HG03039 (cell line): Measurements from ENCODE around the gene ASB6.

Experiments used
- ATAC-seq: cut with Tn5 transposase; IDR thresholded peaks from one replicate; pipeline ENCODE4 v1.9.1; 2021; ENCODE audit warnings: mild to moderate bottlenecking, moderate library complexity; ENCODE audit not compliant: unreplicated experiment

The ASB6 gene, protein sequence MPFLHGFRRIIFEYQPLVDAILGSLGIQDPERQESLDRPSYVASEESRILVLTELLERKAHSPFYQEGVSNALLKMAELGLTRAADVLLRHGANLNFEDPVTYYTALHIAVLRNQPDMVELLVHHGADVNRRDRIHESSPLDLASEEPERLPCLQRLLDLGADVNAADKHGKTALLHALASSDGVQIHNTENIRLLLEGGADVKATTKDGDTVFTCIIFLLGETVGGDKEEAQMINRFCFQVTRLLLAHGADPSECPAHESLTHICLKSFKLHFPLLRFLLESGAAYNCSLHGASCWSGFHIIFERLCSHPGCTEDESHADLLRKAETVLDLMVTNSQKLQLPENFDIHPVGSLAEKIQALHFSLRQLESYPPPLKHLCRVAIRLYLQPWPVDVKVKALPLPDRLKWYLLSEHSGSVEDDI

DNA sequence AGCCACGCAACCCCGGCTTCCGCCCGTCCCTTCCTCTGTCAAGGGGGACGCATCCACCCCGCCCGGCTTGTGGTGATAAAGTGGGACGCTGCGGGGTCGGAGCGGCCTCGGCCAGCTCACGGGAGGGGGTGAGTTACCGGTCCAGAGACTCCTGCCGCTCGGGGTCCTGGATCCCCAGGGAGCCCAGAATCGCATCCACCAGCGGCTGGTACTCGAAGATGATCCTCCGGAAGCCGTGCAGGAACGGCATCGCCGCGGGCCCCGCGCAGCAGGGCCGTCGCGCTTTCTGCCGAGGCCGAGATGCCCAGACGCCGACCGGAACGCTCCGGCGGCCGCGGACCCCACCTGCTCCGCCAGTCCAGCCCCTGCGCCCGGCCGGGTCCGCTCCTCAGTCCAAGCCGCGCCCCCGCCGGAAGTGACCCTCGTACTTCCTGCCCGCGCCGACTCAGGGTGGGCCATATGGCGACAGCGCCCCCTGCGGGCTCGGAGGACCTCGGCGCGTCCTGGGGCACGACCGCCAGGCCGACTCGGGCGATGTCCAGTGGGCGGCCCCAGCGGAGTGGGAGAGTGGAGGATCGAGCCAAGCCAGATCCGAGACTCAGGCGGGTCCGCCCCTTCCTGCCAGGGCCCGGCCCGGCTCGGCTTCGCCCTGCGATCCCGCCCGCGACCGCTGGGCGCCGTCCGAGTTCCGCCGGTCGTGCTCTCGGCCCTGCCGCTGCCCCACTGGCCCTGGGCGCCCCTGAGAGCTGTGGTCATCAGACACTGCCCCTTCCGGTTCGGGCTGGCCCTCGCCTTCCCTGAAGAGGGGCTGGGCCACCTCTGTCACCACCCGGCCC lies at the start of gene ASB6:
TSS of gene ASB6 (minus strand) at position 402 of the 836 bp plus-strand sequence. CDS start at position 250, 152 bp downstream.
- ATAC-seq = peak; percentile 74

DNA sequence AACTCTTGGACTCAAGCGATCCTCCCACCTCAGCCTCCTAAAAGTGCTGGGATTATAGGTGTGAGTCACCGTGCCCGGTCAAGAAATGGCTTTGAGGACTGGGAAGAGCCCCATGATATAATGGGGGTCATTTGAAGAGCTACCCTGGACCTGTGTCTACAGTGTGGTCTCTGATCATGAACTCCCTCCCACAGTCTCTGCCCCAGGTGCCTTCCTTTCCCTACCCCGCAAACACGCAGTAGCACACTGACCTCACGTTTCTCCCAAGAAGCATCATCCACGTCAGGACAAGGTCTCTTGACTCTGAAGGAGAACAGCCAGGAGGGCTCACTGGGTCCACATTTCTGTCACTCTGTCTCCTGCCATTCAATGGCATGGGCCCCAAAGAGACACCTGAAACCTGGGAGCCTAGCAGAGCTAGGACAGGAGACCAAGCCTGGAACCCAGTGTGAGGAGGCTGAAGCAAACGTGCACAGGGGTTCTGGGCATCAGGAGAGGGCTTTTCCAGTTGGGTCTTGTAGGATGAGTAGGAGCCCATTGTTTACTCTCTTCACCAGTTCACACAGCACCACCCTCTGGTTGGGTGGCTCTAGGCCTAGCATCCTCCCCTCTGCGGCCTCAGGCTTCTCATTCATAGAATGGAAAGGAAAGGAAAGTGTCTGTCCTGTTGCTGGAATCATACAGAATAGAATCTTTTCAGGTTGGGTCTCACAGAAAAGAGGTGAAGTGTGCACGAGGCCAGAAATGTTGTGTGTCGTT lies 46.5 kb upstream of the ASB6 start:
- ATAC-seq = no peak

DNA sequence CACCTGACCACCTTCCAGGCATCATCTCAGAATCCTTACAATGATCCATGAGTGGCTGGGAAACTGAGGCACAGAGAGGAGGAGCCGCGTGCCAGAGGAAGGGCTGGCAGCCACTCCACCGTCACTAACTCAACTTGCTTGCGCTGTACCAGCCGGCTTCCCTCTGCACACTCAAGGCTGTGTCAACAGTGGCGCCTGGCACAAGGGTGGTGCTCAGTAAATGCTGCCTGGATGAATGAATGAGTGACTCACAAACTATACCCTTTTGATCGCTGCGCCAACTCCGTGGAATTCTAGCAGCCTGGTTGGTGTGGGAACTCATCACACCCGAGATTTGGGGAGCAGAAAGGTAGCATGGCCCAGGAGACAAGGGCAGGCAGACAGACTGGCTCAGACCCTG lies 45.4 kb upstream of the ASB6 start:
- ATAC-seq = no peak

DNA sequence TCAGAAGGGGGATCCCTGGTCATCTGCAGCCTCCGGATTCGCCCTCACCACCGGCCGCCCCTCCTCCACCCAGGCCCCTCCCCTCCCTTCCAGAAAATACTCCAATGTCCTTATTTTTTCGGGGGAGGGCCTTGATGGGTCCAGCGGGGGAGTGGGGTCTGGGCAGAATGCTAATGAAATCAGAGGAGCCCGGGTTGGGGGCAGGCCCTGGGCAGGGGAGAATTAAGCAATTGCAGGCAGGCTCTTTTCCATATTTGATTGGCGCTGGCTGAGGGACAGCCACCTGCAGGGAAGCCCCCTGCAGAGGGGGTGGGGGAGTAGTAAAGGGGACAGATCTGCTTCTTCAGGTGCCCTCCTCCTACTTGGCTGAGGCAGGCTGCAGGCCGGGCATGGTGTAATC lies 44.8 kb upstream of the ASB6 start:
- no peak for ATAC-seq

DNA sequence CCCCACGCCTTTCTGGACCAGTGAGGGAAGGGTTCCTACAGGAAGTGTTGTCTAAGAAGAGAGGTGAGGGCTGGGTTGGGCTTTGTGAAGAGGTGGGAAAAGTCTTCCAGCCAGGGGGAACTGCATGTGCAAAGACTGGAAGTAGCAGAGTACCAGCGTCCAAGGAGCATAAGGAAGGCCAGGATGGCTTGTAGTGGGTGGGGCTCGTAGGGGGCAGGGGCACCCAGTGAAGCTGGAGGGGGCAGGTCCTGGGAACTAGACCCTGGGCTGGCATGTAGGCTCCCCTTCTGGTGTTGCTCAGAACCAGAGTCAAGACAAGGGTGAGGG lies 43.9 kb upstream of the ASB6 start:
- no peak for ATAC-seq

DNA sequence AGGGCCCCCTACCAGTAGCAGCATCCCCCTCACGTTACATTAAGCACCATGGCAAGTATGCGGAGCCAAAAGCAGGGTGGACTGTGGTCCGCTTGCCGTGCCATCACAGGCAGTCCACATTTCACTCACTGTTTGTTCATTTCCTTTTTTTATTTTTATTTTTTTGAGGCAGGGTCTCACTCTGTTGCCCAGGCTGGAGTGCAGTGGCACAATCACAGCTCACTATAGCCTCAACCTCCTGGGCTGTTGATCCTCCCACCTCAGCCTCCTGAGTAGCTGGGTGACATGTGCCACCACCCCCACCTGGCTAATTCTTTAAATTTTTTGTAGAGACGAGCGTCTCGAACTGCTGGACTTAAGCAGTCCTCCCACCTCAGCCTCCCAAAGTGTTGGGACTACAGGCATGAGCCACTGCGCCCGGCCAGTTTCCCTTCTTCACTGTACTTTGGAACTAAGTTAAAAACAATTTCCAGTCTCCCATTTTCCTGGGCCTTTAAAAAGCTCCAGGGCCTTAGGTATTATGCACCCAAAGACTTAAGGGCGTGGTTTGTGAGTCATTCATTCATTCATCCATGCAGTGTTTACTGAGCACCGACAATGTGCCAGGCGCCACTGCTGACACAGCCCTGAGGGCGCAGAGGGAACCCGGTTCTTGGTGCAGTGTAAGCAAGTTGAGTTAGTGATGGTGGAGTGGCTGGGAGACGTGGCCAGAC lies 43.4 kb upstream of the ASB6 start:
- no peak for ATAC-seq

DNA sequence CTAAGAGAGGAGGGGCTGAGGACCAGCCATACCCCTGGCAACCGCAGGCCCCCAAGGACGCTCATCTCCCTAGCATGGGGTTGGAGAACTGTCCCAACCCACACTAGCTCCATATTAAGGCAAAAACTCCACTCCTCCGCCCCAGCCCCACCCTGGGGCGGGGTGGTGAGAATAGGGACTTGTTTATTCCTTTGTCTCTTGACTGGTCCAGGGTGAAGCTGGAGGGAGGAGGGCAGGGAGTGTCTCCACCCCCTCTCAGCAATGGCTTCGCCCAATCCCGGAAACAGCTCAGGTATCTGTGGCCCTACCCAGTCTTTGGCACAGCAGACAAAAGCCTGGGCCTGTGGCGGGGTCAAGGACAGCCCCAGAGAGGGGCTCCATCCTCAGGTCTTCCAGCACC lies 40.4 kb upstream of the ASB6 start:
- no peak for ATAC-seq

DNA sequence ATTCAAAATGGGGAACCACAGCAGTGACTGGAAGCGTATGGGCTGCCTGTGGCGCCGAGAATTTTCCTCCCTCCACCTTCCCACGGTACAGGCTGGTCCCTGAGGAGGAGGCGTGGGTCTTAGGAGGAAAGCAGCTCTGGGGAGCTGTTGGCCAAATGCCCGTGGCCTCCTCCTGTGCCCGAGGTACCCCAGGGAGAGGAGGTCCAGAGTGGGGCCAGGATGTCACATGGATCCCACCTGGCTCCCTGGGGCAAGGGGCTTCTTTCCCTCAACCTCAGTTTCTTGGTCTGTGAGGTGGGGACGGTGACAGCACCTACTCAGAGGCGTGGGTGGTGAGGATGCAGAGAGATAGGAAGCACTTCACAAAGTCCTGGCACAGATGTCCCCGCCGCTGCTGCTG lies 40.0 kb upstream of the ASB6 start:
- ATAC-seq = no peak

DNA sequence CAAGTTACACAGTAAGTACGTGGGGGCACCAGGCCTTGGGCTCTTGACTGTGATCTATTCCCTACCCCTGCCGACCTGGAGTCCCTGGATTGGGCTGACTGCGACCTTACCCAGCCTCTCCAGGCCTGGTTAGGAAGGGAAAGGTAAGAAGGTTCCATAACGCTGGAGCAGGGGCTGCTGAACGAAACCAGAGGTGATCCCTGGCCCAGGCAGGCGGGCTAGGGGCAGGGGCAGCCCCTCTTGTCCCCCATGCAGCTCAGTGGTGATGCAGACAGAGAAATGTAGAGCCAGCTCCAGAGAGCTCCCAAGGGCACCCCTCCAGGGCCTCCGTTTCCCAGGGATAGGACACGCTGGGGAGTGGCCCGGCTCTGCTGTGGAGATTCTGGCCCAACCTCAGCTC lies 37.6 kb upstream of the ASB6 start:
- ATAC-seq = no peak

DNA sequence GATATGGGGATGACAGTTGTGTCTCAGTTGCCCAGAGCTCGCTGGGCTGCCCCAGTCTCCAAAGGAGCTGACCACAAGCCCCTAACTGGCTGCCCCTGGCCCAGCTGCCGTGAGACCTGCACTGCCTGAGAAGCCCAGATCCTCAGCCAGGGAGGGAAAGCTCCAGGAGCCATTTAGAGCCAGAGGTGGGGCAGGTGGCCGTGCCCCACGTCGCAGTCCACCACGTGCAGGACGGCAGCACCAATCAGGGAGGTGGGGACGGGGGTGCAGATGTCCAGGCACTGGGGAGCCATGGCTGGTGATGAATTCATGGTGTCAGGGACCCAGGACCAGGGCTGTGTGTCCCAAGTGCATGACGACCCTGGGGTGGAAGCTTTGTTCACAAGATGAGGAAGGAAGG lies 36.9 kb upstream of the ASB6 start:
- no peak for ATAC-seq

DNA sequence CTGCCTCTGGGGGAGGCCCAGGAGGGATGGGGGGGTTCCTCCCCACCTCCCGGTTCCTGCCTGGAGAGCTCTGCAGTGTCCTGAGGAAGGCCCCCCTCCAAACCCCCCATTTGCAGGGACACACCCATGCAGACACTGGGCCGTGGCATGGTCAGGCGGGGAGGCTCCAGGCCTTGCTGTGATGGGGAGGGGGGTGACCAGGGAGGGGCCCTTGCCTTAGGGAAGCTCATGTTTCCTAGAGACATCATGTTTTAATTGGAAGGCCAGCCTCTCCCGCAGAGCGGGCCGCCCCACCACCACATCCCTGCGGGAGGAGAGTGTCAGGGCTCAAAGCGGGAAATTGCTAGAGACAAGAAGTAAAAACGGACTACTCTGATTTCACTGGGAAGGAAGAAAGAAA lies 35.5 kb upstream of the ASB6 start:
- no peak for ATAC-seq

DNA sequence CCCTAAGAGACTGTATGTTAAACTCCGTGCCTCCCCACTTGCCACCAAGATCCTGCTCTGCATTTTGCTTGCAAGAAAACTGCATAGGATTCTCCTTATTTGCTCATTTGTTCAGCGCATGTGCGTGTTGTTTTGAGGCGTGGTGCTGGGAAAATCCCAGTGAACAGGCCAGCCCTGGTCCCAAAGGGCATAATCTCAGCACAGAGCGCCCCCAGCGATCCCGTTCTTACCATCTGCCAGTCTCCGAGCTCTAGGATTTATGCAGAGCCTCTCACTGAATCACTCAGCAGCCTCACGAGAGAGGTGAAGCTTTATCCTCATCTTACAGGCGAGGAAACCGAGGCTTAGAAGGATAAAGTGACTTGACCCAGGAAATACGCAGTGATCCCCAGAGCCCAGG lies 35.0 kb upstream of the ASB6 start:
- ATAC-seq = no peak

DNA sequence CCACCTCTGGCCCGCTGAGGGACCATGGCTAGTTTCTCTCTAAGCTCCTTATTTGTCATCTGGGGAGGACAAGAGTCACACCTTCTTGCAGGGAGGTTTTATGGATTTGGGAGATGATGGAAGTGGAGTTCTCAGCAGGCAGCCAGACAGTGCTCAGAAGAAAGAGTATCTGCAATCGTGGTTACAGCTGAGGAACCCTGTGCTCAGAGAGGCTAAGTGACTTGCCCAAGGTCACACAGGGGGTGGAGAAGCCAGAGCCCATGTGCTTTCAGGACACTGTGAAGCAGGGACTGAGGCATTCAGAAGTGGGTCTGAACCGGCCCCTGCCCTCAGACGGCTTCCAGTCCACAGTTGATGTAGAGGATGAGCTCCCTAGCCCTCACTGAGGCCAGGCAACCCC lies 34.3 kb upstream of the ASB6 start:
- ATAC-seq = no peak

DNA sequence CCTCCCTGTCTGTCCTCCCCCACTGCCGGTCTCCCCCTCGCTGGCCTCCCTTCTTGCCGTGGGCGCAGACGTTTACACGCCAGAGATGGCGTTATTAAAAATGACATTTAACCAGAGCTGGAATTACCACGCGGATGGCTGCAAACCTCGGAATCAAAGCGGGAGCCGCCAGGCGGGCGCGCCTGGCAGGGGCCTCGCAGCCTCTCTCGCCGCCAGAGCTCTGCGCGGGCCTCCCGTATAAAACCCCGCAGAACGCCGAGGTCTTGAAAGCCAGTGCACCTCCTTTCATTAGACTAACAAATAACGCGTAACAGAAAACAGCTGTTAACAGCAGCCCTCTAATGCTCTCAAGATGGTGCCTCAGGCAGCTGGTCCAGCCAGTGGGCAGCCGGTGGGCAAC lies 33.7 kb upstream of the ASB6 start:
- no peak for ATAC-seq

DNA sequence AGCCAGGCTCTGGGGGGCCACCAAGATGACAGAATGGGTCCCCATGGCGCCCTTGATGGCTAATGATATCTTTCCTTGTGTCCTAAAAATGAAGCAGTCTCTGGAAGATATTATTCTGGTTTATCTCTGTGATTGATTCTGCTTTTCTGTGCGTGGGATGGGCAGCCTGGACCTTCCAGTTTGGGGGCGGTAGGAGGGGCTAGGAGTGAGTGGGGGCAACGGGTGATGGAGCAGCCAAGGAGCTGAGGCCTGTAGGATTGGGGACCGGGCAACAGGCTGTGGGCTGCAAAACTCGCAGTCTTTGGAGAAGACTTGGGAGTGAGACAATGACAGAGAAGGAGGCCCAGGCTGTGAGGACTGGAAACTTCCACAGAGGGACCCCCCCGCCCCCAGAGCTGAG lies 32.3 kb upstream of the ASB6 start:
- no peak for ATAC-seq

DNA sequence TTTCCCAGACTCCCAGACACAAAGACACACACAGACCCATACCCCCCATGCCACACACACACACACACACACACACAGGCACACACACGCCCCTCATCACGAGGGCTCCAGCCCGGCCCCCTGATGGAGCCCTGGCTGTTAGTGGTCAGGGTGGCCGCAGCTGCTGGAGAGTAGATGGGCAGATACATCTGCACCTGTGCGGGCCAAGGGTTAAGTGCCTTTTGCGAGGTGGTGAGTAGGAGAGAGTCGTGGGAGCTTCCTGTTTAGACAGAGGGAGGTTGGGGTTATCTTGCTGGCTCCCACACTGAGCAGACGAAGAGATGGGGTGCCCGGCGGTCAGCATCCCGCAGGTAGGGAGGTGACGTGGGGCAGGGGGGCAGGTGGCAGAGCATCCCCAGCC lies 31.7 kb upstream of the ASB6 start:
- no peak for ATAC-seq

DNA sequence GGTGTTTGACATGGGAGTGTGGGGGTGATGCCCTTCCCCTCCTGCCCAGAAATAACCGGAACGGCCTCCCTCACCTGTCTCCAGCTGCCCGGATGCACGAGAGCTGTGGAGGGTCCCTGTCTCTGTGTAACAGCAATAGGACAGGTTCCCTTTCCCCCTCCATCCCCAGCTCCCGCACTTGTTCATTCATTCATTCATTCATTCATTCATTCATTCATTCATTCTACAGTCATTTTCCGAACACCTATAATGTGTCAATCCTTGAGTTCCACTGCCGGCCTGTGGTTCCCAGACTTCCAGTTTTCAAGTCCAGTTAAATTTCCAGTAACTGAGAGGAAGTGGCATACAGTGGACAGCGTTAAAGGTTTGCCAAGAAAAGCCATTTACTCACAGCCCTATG lies 30.8 kb upstream of the ASB6 start:
- no peak for ATAC-seq

DNA sequence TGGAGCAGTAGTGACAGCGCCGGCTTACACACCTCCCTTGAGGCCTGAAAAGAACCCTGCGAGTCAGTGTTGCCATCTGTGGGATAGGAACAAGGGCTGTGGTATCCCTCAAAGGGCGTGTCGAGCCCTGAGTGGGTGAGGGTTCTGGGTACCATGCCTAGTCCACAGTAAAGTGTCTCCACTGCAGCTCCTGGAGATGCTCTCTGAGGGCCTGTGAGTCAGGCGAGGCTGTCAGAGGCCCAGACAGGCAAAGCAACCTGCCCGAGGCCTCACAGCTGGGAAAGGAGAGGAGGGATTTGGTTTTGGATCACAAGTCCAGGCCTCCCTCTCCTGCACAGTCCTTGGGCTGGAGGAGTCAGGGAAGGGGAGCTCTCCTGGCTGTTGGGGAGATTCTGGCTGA lies 29.6 kb upstream of the ASB6 start:
- no peak for ATAC-seq

DNA sequence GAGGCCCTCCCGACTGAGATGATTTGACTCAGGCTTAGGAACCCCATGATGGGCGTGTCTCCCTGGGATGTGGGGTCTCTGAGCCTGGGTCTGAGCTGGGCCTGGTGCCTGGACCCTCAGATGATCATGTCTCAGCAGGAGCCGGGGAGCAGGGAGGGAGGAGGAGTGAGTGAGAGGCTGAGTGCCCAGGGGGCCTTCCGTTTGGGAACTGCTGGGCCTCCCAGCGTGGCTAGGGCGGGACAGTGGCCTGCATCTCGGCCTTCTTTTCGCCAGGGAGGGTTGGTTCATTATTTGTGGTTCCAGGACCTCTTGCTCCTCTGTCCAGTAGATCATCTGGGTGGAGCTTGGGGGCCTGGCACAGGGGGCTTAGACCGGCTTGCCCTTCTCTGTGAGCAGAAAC lies 29.1 kb upstream of the ASB6 start:
- ATAC-seq = no peak

DNA sequence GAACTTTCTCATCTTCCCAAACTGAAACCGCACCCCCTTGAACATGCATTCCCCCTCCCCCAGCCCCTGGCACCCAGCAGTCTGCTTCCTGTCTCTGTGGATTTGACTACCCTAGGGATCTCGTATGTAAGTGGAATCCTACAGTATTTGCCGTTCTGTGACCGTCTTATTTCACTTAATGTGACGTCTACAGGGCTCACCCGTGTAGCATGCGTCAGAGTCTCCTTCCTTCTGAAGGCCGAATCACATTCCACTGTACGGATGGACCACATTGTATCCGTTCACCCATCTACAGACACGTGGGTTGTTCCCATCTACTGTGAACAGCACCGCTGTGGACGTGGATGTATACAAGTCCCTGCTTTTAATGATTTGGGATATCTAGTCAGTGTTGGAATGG lies 28.0 kb upstream of the ASB6 start:
- ATAC-seq = no peak

DNA sequence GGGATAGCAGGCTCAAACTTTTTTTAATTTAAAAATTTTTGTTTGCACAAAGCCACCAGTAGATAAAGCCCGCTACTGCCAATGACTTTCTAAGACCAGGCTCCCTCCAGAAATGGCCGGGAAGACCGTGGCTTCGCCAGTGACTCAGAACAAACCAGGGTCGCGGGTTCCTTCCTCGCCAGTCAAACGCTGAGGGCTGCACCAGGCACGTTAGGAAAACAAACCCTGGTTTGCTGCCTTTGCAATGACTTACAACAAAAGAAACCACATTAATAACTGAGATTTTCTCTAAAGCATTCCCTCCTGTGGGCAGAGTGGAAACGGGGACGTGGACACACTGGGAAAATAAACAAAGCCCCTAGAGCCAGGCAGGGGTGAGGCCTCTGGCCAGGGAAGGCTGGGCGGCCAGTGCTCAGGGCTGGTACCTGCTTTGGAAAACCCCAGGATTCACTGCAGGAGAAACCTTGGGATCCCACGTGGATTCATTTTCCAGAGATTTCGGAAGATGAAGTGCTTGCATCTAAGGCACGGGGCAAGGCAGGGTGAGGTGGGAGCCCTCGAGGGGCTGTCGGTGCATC lies 27.3 kb upstream of the ASB6 start:
- ATAC-seq = no peak
